GM19043 (cell line): ENCODE measurements around the gene PUS10.
"Not testable (repeated sequence)": the region's sequence is repeated elsewhere in the genome, so short reads cannot be mapped to it uniquely, and the experiment has no call there.

Source experiments
- ATAC-seq: cut with Tn5 transposase; IDR thresholded peaks from one replicate; pipeline ENCODE4 v1.9.1; 2021; ENCODE audit warnings: low read depth; ENCODE audit not compliant: unreplicated experiment

The PUS10 gene, protein sequence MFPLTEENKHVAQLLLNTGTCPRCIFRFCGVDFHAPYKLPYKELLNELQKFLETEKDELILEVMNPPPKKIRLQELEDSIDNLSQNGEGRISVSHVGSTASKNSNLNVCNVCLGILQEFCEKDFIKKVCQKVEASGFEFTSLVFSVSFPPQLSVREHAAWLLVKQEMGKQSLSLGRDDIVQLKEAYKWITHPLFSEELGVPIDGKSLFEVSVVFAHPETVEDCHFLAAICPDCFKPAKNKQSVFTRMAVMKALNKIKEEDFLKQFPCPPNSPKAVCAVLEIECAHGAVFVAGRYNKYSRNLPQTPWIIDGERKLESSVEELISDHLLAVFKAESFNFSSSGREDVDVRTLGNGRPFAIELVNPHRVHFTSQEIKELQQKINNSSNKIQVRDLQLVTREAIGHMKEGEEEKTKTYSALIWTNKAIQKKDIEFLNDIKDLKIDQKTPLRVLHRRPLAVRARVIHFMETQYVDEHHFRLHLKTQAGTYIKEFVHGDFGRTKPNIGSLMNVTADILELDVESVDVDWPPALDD

DNA sequence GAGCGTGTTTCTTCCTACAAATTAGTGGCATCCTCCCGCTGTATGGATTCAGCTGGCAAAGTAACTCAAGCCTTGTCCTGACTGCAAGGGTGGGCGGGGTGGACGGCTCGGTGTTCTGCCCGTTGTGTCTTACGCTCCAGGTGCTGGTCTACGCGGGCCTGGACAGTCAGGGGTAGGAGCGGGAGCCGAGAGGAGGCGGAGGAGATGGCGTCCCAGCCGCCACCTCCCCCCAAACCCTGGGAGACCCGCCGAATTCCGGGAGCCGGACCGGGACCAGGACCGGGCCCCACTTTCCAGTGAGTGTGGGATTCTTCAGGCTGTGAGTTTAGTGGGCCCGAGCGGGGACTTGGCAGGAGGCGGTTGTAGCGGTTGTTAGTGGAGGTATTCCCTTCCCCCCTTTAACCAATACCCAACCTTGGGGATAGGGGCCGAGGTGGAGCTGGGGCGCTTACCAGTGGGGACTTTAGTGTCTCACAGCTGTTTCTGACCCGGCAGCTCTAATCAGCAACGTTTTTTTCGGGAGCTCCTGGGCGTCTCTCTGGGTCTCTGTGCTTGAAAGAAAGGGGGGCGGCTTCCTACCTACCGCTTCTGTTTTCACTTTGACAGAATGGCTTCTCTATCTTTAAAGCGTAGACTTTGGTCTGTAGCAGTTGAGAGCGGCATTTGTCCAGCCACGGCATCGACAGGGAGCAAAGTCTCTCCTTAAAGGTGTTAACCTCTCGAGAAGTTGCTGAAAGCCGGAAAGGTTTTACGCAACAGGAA lies at the start of gene PUS10, which contains the start of gene PEX13:
Gene PUS10 (minus strand): TSS at position 700 of the 762 bp plus-strand sequence. CDS start 6,365 bp downstream, outside the sequence.
Gene PEX13 (plus strand): TSS at position 165 of the 762 bp plus-strand sequence. CDS start 40 bp downstream, at position 205.
- peak; percentile 76 for ATAC-seq

DNA sequence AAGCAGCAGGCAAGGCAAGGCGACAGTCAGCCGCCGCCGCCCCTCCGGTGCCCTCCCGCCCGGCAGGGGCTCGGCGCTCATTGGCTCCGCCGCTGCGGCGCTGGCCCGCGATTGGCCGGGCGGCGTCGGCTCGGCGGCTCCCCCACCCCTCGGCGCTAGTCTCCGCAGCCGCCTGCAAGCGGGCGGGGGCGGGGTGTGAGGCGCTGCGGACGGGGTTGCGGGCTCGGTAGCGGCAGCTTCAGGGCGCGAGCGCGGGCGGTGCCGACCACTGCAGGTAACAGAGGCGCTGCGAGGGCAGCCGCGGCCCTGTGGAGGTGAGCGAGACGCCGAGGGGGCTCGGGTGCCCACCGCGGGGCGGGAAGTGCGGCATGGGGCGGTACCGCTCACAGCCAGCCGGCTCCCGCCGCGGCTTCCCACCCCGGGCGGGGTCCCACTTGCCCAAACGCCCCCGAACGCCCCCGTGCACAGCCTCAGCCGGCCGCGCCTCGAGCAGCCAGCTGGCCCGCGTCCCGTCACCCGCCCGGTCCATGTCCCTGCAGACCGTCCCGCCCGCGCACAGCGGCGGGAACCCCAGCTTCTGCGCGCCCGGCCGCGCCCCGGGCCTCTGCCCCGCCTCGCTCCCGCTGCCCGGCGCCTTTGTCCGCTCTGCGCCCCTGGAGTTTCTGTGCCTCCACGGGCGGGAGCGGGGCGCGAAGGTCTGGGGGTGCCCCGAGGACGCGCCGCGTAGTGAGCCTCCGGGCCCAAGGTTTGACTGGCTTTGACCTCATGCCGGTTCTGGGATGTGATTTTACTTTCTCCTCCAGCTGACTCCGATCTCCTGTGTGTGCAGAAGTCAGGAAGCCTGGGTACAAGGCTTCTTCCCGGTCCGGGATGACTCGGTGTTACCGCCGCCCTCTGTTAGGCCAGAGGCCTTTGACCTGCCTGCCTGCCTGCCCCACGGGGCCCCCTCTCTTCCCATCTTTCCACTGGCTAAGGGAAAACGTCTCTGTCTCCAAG lies 48.0 kb upstream of the PUS10 start, which contains the start of gene SANBR:
Gene SANBR (plus strand): TSS at position 158 of the 996 bp plus-strand sequence. CDS start 4,480 bp downstream, outside the sequence.
- ATAC-seq: peak; percentile 93

DNA sequence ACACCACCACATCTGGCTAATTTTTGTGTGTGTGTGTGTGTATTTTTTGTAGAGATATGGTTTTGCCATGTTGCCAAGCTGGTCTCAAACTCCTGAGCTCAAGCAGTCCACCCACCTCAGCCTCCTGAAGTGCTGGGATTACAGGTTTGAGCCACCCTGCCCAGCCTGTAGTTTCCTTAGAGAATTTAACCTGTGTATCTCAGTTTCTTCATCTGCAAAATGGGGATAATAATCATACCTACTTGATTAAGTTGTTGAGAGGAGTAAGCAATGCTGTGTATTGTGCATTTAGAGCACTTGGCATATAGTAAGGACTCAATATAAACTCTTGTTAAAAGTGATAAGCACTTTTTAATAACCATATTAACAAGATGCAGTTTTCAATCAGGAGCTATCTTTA lies 41.3 kb upstream of the PUS10 start:
- ATAC-seq: no peak

DNA sequence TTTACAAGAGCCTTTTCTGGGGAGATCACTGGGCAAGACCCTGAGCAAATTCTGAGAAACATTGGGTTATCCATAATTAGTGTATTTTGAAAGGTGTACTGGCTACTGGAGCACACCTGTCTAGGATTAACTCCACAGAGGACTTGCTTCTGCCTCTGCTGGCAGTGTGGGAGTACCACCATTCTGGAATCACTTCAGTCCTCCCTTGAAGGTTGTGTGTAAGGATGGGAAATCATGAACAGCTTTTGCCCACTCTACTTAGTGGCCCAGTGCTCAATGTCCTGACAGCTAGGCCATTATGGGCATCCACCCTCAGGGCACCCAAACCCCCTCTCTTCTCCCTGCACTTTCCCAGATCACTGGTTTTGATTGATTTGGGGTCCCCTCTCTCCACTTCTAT lies 39.5 kb upstream of the PUS10 start:
- ATAC-seq: no peak

DNA sequence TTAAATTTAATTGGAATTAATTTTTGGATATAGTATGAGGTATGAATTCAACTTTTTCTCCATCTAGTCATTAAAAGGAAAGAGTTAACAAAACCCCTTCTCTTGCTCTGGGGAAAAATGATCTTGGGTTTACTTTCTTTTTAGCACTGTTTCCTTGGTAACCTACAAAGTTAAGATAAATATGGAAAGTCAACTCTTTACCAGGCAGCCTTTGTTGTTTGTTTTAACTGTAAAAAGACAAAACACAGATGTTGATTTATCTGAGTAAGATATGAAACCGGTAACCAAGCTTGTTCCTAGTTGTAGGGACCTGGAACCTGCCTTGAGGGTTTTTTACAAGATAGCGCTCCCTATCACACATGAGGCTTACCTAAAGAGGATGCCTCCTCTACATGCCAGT lies 37.5 kb upstream of the PUS10 start:
- ATAC-seq: no peak

DNA sequence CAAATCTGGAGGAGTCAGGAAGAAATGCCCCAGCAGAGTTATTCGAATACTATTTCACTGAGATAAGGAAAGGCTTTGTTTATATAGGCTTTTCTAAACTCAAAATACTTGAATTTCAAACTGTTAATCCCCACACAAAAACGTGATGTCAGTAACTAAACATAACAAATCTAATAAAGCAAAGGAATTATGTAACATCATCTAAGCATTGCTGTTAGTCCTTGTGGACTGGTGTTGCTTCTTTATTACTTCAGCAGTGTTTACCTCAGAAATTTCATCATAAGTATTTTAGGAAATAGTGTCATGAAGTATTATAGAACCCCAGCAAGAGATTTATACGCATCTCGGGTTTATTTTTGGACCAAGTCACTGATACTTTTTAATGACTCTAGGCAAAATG lies 27.9 kb upstream of the PUS10 start:
- no peak for ATAC-seq

DNA sequence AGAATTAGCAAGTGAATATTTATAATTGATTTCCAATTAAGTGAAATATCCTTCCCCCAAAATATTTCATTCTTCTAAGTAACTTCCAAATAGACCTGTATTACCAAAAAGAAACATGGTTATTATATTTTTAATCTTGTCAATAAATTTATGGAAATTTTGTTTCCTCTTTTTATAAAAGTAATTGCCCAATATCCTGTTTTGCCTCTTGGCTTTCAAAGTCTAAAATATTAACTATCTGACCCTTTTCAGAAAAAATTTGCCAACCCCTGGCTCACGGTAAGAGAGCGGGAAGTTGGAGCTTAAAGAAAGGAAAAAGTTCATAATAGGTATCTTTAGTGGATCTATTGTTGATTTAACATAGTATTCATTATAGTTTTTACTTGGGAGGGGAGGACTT lies 27.2 kb upstream of the PUS10 start:
- no peak for ATAC-seq

DNA sequence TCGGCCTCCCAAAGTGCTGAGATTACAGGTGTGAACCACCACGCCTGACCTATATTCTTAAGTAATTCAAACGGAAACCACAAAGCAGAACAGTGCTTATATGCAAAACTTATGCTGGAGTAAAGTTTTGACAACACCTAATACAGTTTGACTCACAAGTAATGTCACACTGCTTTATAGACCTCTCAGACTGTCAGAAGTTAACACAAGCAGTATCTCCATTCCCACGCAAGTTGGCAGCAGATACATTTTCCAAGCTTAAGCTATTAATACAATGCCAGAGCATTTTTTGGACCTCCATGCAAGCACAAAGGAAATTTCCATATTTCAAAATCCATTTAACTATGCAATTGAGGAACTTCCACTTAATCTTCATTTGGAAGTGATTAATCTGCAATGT lies 26.6 kb upstream of the PUS10 start:
- no peak for ATAC-seq

DNA sequence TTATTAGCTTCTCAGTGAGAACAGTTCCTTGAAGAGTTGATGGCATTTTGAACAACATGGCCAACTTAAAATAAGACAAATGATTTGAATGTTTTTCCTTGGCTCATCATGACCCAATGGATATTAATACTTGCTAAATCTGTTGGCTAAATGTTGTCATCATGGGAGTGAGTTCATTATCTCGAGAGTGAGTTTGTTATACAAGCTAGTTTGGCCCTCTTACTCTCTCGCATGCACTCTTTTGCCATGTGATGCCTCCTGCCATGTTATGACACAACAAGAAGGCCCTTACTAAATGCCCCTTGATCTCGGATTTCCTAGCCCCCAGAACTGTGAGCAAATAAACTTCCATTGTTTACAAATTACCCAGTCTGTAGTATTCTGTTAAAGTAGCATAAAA lies 24.8 kb upstream of the PUS10 start:
- ATAC-seq: no peak

DNA sequence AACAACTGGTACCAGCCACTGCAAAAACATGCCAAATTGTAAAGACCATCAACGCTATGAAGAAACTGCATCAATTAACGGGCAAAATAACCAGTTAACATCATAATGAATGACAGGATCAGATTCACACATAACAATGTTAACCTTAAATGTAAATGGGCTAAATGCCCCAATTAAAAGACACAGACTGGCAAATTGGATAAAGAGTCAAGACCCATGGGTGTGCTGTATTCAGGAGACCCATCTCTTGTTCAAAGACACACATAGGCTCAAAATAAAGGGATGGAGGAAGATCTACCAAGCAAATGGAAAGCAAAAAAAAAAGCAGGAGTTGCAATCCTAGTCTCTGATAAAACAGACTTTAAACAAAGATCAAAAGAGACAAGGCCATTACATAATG lies 18.6 kb upstream of the PUS10 start:
- not testable (repeated sequence) for ATAC-seq

DNA sequence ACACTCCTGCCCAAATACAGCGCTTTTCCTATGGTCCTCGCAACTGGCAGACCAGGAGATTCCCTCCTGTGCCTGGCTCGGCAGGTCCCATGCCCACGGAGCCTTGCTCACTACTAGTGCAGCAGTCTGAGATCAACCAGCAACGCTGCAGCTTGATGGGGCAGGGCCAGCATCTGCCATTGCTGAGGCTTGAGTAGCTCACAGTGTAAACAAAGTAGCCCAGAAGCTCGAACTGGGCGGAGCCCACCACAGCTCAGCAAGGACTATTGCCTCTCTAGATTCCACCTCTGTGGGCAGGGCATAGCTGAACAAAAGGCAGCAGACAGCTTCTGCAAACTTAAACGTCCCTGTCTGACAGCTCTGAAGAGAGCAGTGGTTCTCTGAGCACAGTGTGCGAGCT lies 16.5 kb upstream of the PUS10 start:
- not testable (repeated sequence) for ATAC-seq

DNA sequence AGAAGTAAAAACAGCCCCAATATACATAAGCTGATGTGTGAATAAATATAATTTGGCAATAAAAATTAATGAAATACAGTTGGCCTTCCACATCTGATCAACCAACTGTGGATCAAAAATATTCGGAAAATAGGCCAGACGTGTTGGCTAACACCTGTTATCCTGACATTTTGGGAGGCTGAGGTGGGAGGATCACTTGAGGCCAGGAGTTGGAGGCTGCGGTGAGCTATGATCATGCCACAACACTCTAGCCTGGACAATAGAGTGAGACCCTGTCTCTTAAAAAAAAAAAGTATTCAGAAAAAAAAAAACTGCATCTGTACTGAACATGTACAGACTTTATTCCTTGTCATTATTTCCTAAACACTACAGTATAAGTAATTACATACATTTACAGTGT lies 11.5 kb upstream of the PUS10 start:
- ATAC-seq: no peak

DNA sequence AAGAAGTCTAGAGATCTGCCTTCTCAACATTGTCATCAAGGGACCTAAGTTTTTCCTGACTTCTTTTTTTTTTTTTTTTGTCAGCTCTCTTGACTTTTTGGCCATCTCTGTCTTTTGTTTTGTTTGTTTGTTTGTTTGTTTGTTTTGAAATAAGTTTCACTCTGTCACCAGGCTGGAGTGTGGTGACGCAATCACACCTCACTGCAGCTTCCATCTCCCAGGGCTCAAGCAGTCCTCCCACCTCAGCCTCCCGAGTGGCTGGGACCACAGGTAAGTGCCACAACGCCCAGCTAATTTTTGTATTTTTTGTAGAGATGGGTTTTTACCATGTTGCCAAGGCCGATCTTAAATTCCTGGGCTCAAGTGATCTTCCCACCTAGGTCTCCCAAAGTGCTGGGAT lies 5.6 kb upstream of the PUS10 start:
- ATAC-seq: no peak

DNA sequence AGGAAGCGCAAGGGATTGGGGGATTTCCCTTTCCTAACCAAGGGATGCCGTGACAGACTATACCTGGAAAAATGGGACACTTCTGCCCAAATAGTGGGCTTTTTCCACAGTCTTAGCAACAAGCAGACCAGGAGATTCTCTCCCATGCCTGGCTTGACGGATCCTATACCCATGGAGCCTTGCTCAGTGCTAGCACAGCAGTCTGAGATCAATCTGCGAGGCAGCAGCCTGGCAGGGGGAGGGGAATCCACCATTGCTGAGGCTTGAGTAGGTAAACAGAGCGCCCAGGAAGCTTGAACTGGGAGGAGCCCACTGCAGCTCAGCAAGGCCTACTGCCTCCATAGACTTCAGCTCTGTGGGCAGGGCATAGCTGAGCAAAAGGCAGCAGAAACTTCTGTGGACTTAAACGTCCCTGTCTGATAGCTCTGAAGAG lies 3.2 kb upstream of the PUS10 start:
- ATAC-seq: no peak

DNA sequence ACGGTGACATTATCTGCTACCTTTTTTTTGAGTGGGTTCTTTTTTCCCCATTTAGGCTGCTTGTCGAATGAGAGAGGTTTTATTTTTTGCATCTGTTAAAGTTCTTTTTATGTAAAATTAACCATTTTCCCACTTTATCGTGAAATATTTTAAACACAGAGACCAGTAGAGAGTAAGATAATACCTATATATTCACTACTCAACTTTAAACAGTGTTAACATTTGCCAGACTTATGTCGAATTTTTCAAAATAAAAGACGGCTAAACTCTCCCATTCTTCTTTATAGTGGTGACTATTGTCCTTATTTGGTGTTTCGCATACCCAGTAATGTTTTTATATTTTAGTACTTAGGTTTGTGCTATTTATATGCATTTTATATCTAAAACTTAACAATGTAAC lies 743 bp upstream of the PUS10 start:
- ATAC-seq: no peak

DNA sequence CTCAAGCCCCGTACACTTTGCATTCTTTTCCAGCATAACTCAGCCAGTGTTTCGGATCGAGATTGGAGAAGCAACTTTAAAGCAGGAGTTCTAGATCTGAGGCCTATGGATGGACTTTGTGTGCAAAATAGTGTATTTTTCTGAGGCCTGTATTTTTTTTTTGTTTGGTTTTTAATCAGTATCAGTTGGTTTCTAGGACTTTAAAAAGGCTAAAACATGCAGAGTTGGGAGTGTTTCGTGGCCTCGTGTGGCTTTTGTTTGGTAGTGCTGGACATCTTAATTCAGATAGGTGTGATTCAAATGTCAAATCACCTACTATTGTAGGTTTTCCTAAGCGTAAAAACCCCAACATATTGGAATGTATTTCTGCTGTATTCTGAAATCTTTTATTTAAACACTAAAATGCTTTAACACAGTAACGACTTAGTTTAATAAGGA lies 282 bp upstream of the PUS10 start:
- ATAC-seq: no peak

DNA sequence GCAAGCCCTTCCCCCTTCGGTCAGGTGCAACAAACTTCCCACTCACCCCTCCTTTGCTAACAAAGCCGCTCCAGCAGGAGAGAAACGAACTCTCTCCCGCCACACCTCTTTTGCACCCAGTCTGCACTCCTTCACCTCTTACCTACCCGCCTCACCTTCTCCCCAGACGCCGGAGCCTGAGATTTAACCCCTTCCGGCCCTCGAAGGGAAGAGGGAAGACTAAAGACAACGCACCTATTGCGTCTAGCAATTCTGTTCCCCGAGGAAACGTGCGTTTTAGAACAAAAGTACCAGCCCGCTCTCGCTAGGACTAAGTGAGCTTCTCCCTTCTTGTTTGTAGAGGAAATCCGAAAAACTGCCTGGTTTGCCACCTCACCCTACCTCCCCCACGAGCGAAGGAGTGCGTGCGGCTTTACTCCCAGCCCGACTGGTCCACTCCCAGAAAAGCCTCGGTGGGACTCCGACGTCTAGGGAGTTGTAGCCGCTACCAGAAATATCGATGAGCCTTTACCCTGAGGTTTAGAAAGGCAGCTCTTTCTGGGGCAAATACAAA lies 976 bp downstream of the PUS10 start:
- ATAC-seq: peak; percentile 58

DNA sequence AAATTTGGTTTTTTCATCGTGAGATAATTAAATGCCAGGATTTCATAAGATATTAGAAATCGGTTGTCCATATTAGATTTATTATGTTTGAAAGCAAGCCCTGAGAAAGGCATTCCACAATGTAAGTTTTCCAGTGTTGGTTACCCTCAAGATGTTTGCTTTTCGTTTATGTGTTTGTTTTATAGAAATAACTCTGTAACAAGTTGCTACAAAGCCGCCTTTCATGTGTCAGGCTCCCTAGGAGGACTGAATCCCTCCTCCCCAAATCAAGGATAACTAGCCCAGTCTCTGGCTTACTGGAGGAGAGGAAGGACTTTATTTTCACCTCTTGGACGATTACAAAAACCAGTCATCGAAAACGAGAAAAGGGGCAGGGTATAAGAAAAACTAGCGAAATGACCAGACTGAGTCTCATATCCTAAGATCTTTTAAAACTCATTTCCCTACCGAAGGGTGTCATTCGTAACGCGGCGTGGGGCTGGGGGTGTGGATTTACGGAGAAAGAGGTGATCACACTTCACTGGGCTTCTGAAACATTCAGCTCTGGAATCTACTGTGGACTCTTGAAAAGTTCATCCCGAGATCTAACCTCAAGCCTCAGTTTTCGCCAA lies 1.6 kb downstream of the PUS10 start:
- peak; percentile 5 for ATAC-seq

DNA sequence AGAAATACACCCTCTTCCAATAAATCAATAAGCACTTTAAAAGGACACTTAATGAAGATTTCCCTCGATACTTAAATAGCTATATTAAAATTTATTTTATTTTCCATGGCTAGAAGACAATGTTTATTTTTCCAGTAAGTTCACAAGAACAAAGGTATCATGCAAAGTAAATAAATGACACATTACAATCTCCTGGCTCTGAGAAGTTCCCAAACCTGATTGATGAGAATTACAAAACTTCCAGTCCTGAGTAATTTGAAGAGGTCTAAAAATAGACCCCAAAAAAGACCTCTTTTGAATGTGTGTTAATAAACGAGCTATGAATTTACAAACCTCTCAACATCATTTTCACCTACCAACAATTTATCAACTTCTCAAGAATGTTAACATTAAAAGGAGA lies 2.1 kb downstream of the PUS10 start:
- no peak for ATAC-seq
